Lung (tissue), 12 donors: ENCODE results near the gene SIGLEC6. TPM values are rescaled to one million over a fixed set of nuclear protein-coding genes. Genes with fewer than 3 reads are reported as not detected.

Experiments
- ATAC-seq: fragments of 200-7000 bp; cut with Tn5 transposase; one replicate; pipeline ENCODE4 v1.9.1; 2020; ENCODE audit warnings: moderate number of reproducible peaks; ENCODE audit not compliant: insufficient read depth, low FRiP score
- DNase-seq, 3 donors: peaks; one replicate each; pipeline ENCODE4 v3.0.0-alpha.2; 2013 to 2017
- H3K27ac ChIP-seq, 2 donors: one replicate each; pipeline ENCODE4 v1.5.1; 2013; ENCODE audit warnings: mild to moderate bottlenecking in 2 of 2, moderate library complexity in 2 of 2, control low read depth in 1 of 2, inconsistent platforms in 1 of 2, low read depth in 1 of 2, low read length in 1 of 2
- H3K27me3 ChIP-seq, 3 donors: one replicate each; pipeline ENCODE4 v1.5.1; 2013; ENCODE audit warnings: low read length in 2 of 3; ENCODE audit not compliant: control insufficient read depth in 3 of 3, insufficient read depth in 3 of 3
- H3K36me3 ChIP-seq, 4 donors: one replicate each; pipeline ENCODE4 v1.5.1; 2013; ENCODE audit warnings: low read length in 4 of 4, mild to moderate bottlenecking in 1 of 4, moderate library complexity in 1 of 4; ENCODE audit not compliant: control insufficient read depth in 4 of 4, insufficient read depth in 4 of 4
- H3K4me1 ChIP-seq, 5 donors: one replicate each; pipeline ENCODE4 v1.5.1; 2013; ENCODE audit warnings: low read length in 5 of 5, mild to moderate bottlenecking in 2 of 5, moderate library complexity in 1 of 5; ENCODE audit not compliant: control insufficient read depth in 5 of 5, insufficient read depth in 5 of 5
- H3K4me3 ChIP-seq: one replicate; pipeline ENCODE4 v1.5.1; 2013; ENCODE audit warnings: mild to moderate bottlenecking, control low read depth, moderate library complexity
- H3K9ac ChIP-seq, 2 donors: one replicate each; pipeline ENCODE4 v1.5.1; 2013; ENCODE audit warnings: low read length in 2 of 2, control low read depth in 1 of 2; ENCODE audit not compliant: insufficient read depth in 1 of 2
- H3K9me3 ChIP-seq, 4 donors: one replicate each; pipeline ENCODE4 v1.5.1; 2013; ENCODE audit warnings: low read length in 3 of 4, mild to moderate bottlenecking in 1 of 4, moderate library complexity in 1 of 4; ENCODE audit not compliant: control insufficient read depth in 4 of 4, insufficient read depth in 3 of 4
- WGBS, 2 donors: extraction: QIAGEN DNeasy Blood & Tissue Kit; methylation state at CpG; one replicate each; pipeline ENCODE4 v1.1.7; 2013; 5-methylcytosine and 5-hydroxymethylcytosine counted together
- polyA plus RNA-seq, 2 donors: library from polyadenylated mRNA; stranded (reverse); fragments of 200-250 nt; gene quantifications; one replicate each; pipeline ENCODE4 v1.2.1, GENCODE V29; 2013
- total RNA-seq, 2 donors: library from RNA; depleted of rRNA in 1 of 2; stranded (reverse); fragments of >200 nt in 1 of 2; gene quantifications; one replicate each; pipeline ENCODE4 v1.2.1, GENCODE V29; 2014 to 2021
- TF ChIP-seq, protein P1 (sequence below): IDR thresholded peaks from 2 replicates; pipeline ENCODE4 v1.5.1; 2012; ENCODE audit warnings: mild to moderate bottlenecking; ENCODE audit errors: control extremely low read depth, extremely low read depth
- donor health status: control.
- donor health status: control.
- donor health status: Bipolar disorder and iron deficiency.
- donor health status: healthy.
- donor health status: DM: yes; HTN: yes; CAD: no.

Gene SIGLEC6
- total and polyA plus RNA-seq, 4 donors, result 0.23 to 5.3 (median 0.45) TPM

DNA sequence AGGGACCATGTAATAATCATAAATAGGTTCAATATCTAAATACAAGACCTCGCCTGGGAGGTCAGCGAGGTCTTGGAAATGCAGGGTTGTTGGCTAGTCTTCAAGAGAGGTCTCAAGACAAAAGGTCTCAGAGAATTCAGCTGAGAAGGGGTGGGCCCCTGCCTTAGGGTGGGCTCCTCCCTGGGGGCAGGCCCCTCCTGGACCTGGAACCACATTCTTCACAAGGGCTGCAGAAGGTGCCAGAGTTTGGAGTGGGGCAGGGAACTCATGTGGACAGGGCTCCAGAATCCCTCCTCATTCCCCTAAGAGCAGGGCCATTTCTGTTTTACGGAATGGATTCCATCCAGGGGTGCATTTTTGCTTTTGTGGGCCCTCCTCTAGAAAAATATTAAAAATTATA lies 43.0 kb downstream of the SIGLEC6 start:
- Histone ChIP-seq H3K4me1 (no peaks in the 10 kb centered on the region), H3K36me3 (no peaks in the 10 kb centered on the region), H3K9me3 (peaks cover 0 to 10% (median 0%) of the 10 kb centered on the region in 4 donors), H3K27ac (no peak overlapping the region), H3K4me3 (no peak overlapping the region), H3K27me3 (peaks cover 0 to 2% (median 0%) of the 10 kb centered on the region in 3 donors), H3K9ac (no peak overlapping the region)
- DNase-seq (no peak), ATAC-seq (no peak)
- WGBS, 2 donors, result 78 to 88% methylated on average over 3 of the region's 3 CpGs
- TF ChIP-seq, protein P1, sequence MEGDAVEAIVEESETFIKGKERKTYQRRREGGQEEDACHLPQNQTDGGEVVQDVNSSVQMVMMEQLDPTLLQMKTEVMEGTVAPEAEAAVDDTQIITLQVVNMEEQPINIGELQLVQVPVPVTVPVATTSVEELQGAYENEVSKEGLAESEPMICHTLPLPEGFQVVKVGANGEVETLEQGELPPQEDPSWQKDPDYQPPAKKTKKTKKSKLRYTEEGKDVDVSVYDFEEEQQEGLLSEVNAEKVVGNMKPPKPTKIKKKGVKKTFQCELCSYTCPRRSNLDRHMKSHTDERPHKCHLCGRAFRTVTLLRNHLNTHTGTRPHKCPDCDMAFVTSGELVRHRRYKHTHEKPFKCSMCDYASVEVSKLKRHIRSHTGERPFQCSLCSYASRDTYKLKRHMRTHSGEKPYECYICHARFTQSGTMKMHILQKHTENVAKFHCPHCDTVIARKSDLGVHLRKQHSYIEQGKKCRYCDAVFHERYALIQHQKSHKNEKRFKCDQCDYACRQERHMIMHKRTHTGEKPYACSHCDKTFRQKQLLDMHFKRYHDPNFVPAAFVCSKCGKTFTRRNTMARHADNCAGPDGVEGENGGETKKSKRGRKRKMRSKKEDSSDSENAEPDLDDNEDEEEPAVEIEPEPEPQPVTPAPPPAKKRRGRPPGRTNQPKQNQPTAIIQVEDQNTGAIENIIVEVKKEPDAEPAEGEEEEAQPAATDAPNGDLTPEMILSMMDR, result no peak

DNA sequence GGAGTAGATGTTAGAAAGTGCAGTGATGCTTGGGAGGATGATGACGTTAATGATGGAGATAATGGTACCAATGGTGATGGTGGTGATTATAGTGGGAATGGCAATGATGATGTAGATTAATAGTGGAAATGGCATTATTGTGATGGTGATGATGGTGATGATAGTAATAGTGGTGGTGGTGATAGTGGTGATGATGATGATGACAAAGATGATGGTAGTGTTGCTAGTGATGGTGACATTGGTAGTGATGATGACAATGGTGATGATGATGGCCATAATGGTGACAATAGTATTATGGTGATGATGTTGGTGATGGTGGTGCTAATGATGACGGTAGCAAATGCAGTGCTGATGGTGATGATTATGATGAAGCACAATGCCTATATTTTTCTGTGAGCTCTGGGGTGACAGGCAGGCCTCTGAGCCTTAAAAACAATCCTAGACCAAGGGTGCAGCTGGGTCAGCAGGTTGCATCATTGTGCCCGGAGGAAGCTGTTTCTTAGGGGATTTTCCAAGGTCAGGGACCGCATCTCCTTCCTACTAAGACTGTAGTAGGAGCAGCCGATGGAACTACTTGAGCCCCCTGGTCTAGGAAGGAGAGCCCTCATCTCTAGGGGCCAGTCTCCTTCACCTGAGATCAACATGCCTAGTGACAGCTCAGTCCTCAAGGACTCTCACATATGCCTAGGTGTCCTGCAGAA lies 45.4 kb downstream of the SIGLEC6 start:
- H3K27me3 ChIP-seq, result no peaks in the 10 kb centered on the region
- ATAC-seq (no peak), DNase-seq (no peak)
- H3K36me3 ChIP-seq, result no peaks in the 10 kb centered on the region
- 76 to 78% methylated on average over 5 of the region's 5 CpGs for WGBS, 2 donors
- no peaks in the 10 kb centered on the region for H3K4me1 ChIP-seq
- H3K9ac ChIP-seq, result no peak overlapping the region
- H3K4me3 ChIP-seq, result no peak overlapping the region
- H3K27ac ChIP-seq, result no peak overlapping the region
- TF ChIP-seq, protein P1, result no peak
- H3K9me3 ChIP-seq, result peaks cover 0 to 6% (median 0%) of the 10 kb centered on the region in 4 donors

DNA sequence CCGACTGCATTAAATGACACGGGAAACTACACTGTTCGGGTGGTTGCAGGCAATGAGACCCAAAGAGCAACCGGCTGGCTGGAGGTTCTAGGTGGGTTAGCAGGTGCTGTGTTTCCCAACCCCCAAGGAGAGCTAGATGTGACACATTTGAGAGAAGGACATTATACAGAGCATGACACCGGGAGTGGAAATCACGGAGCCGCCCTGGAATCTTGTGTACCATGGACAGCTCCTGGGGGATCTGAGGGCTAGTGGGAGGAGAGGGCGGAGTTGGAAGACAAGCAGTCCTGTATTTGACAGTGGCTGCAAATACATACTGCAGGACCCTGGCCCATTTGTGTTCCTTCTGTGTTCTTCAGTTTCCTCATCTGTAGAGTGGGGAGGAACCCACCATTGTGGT lies 50.9 kb downstream of the SIGLEC6 start:
- Histone ChIP-seq H3K9me3 (peaks cover 0 to 6% (median 0%) of the 10 kb centered on the region in 4 donors), H3K27ac (no peak overlapping the region), H3K4me3 (no peak overlapping the region), H3K27me3 (no peaks in the 10 kb centered on the region), H3K4me1 (no peaks in the 10 kb centered on the region), H3K9ac (no peak overlapping the region), H3K36me3 (no peaks in the 10 kb centered on the region)
- 38 to 41% methylated on average over 8 of the region's 8 CpGs for WGBS, 2 donors
- DNase-seq, result peak in 2 of 3 donors; percentile 31 to 52
- TF ChIP-seq, protein P1, result no peak
- ATAC-seq, result no peak
